Measurements from ENCODE around the gene TNS3. TPM values are rescaled to one million over a fixed set of nuclear protein-coding genes. Genes with fewer than 3 reads are reported as not detected.
A peak's percentile ranks its signal among the peaks of the same experiment; 100 is the strongest.

The TNS3 gene
- total and polyA plus RNA-seq, 10 of the 15 experiments (the other 5 are each of a cell fraction or from before 2014, with no cell fraction given) = 0.27 to 2.7 (median 0.79) TPM

- TF ChIP-seq, protein P1, sequence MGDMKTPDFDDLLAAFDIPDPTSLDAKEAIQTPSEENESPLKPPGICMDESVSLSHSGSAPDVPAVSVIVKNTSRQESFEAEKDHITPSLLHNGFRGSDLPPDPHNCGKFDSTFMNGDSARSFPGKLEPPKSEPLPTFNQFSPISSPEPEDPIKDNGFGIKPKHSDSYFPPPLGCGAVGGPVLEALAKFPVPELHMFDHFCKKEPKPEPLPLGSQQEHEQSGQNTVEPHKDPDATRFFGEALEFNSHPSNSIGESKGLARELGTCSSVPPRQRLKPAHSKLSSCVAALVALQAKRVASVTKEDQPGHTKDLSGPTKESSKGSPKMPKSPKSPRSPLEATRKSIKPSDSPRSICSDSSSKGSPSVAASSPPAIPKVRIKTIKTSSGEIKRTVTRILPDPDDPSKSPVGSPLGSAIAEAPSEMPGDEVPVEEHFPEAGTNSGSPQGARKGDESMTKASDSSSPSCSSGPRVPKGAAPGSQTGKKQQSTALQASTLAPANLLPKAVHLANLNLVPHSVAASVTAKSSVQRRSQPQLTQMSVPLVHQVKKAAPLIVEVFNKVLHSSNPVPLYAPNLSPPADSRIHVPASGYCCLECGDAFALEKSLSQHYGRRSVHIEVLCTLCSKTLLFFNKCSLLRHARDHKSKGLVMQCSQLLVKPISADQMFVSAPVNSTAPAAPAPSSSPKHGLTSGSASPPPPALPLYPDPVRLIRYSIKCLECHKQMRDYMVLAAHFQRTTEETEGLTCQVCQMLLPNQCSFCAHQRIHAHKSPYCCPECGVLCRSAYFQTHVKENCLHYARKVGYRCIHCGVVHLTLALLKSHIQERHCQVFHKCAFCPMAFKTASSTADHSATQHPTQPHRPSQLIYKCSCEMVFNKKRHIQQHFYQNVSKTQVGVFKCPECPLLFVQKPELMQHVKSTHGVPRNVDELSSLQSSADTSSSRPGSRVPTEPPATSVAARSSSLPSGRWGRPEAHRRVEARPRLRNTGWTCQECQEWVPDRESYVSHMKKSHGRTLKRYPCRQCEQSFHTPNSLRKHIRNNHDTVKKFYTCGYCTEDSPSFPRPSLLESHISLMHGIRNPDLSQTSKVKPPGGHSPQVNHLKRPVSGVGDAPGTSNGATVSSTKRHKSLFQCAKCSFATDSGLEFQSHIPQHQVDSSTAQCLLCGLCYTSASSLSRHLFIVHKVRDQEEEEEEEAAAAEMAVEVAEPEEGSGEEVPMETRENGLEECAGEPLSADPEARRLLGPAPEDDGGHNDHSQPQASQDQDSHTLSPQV (IDR thresholded peaks at IDR 0.05) = no peak
- TF ChIP-seq, protein P2, sequence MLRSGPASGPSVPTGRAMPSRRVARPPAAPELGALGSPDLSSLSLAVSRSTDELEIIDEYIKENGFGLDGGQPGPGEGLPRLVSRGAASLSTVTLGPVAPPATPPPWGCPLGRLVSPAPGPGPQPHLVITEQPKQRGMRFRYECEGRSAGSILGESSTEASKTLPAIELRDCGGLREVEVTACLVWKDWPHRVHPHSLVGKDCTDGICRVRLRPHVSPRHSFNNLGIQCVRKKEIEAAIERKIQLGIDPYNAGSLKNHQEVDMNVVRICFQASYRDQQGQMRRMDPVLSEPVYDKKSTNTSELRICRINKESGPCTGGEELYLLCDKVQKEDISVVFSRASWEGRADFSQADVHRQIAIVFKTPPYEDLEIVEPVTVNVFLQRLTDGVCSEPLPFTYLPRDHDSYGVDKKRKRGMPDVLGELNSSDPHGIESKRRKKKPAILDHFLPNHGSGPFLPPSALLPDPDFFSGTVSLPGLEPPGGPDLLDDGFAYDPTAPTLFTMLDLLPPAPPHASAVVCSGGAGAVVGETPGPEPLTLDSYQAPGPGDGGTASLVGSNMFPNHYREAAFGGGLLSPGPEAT (IDR thresholded peaks at IDR 0.05; ENCODE audit: low read depth) = no peak
These were observed 28.6 kb downstream of the TNS3 start (continued) for GRCh38 chr7:47553309-47553708.

- POLR2A ChIA-PET = no interaction called here
- Histone ChIP-seq H2AFZ (ENCODE audit: control insufficient read depth, low read depth, low read length) (no peak overlapping the region), H3K79me2 (ENCODE audit: control insufficient read depth, insufficient read depth, low read length) (no peaks in the 10 kb centered on the region), H3K27me3 (replicated peaks in 1 of 2; ENCODE audit: control insufficient read depth in 2 of 2, insufficient read depth in 2 of 2, low read length in 1 of 2) (no peaks in the 10 kb centered on the region; a peak in 2 of 4 replicates), H4K20me1 (ENCODE audit: control insufficient read depth, insufficient read depth) (no peaks in the 10 kb centered on the region), H3K36me3 (ENCODE audit: control insufficient read depth in 2 of 2, insufficient read depth in 2 of 2, low read length in 1 of 2) (no peaks in the 10 kb centered on the region), H3K4me2 (ENCODE audit: control insufficient read depth, insufficient read depth) (no peak overlapping the region; the same call in 1 of the 2 replicates), H3K4me1 (ENCODE audit: control insufficient read depth, insufficient read depth, low read length) (peaks cover 9% of the 10 kb centered on the region), H3K9me3 (replicated peaks; ENCODE audit: control insufficient read depth, insufficient read depth, low read length) (no peaks in the 10 kb centered on the region), H3K9ac (ENCODE audit: control insufficient read depth, insufficient read depth, low read length) (no peak overlapping the region), H3K27ac (ENCODE audit: control insufficient read depth, insufficient read depth) (no peak overlapping the region), H3K4me3 (no peak overlapping the region)
- ATAC-seq = peak; percentile 92
- peak; percentile 85 for FAIRE-seq
- DNase-seq (ENCODE audit: low read depth, low spot score) = peak; percentile 42
- intact Hi-C loops (cut with micrococcal nuclease; ENCODE audit: unreplicated experiment) (no loop called here), in situ Hi-C loops (cut with MboI) (no loop called here)
- SMC1A ChIA-PET (ENCODE audit: uncharacterized antibody, unreplicated experiment) = interaction anchor here (0.6 kb wide), 2 partner anchors 51 to 105 kb away, joined by 3 read pairs; no protein-coding TSS in a partner anchor
- CTCF ChIA-PET = no interaction called here
- BruUV-seq (replicated peaks) = no TSS peak
- RAD21 ChIA-PET (ENCODE audit: unreplicated experiment) = no interaction called here
- 18% methylated on average over 3 of the region's 3 CpGs for WGBS (ENCODE audit: insufficient coverage, insufficient replicate concordance, low lambda C conversion rate, missing lambda C conversion rate)
- TF ChIP-seq MYB (IDR thresholded peaks at IDR 0.05; ENCODE audit: borderline replicate concordance, low read depth, low read length) (no peak), POLR2AphosphoS2 (IDR thresholded peaks at IDR 0.05; ENCODE audit: low read depth, low read length) (no peak), TBL1XR1 (IDR thresholded peaks at IDR 0.05; ENCODE audit: low read depth, low read length) (peak; percentile 43; the same call in 1 of the 2 replicates), TARDBP (IDR thresholded peaks at IDR 0.05; ENCODE audit: borderline replicate concordance) (no peak), HSF1 (IDR thresholded peaks at IDR 0.05; ENCODE audit: low read depth, low read length) (no peak), PAX8 (IDR thresholded peaks at IDR 0.05) (no peak), CEBPB (IDR thresholded peaks at IDR 0.05; ENCODE audit: borderline replicate concordance in 1 of 2, low read depth in 2 of 2, low read length in 2 of 2) (no peak), RUNX3 (IDR thresholded peaks at IDR 0.05; ENCODE audit: low read length) (peak; percentile 60), PML (IDR thresholded peaks at IDR 0.05; ENCODE audit: low read length) (no peak), GABPA (IDR thresholded peaks at IDR 0.05; ENCODE audit: low read depth) (no peak), SREBF1 (IDR thresholded peaks at IDR 0.05; ENCODE audit: low read length) (no peak), POLR2A (IDR thresholded peaks at IDR 0.05; ENCODE audit: low read depth, low read length) (no peak)
- TF ChIP-seq, protein P3, sequence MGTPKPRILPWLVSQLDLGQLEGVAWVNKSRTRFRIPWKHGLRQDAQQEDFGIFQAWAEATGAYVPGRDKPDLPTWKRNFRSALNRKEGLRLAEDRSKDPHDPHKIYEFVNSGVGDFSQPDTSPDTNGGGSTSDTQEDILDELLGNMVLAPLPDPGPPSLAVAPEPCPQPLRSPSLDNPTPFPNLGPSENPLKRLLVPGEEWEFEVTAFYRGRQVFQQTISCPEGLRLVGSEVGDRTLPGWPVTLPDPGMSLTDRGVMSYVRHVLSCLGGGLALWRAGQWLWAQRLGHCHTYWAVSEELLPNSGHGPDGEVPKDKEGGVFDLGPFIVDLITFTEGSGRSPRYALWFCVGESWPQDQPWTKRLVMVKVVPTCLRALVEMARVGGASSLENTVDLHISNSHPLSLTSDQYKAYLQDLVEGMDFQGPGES (IDR thresholded peaks at IDR 0.05) = no peak
These were observed 29.3 kb downstream of the TNS3 start for GRCh38 chr7:47552621-47553020.

All from GM12878 (cell line).